Vagina (tissue), 2 donors: ENCODE results near the gene LEO1.

Experiments
- CTCF ChIP-seq, 3 experiments: fragments of 450-650 bp in 2 of 3; fragments of 200-600 bp in 1 of 3; sonication (generic) in 1 of 3; IDR thresholded peaks; one replicate each; pipeline ENCODE4 v1.5.1; 2017 to 2019; ENCODE audit warnings: antibody characterized with exemption in 3 of 3, mild to moderate bottlenecking in 2 of 3, moderate library complexity in 2 of 3
- POLR2A ChIP-seq, 2 donors: fragments of 450-650 bp; IDR thresholded peaks; one replicate each; pipeline ENCODE4 v1.6.1; 2017; ENCODE audit warnings: antibody characterized with exemption in 2 of 2, mild to moderate bottlenecking in 2 of 2, moderate library complexity in 2 of 2

GRCh38 chr15:51926809-51927208 is 44.8 kb downstream of the LEO1 start:
- TF ChIP-seq CTCF (IDR thresholded peaks at IDR 0.05) (no peak), POLR2A (IDR thresholded peaks at IDR 0.05) (no peak)
